ENCODE data around the gene PSENEN. TPM values are rescaled to one million over a fixed set of nuclear protein-coding genes. Genes with fewer than 3 reads are reported as not detected.

The PSENEN gene
- total and polyA plus RNA-seq, 2 donors from 2014 or later: 84.0 to 185 TPM

DNA sequence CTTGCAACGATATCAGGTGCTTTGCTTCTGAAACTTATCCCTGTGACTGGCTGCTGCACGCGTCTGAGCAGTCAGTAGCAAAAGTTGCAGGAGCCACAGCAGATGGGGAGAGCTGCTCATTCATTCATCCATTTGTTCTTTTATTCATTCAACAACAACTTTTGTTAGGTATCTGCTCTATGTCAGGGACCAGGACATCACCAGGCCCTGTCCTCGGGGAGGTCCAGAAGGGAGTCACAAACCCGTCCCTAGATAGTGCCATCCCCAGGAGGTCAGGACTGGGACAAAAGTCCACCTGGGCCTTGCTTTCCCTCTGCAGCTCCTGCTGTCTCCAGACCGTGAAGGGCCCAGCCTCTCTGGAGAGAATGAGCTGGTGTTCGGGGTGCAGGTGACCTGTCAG lies 32.5 kb downstream of the PSENEN start:
- no peak overlapping the region for H3K9ac ChIP-seq (ENCODE audit: low read length in 3 of 3)
- no peak overlapping the region for H3K4me3 ChIP-seq (ENCODE audit: low read length in 3 of 3)
- intact Hi-C loops (cut with DNase I): no loop called here
- TF ChIP-seq, protein P1, sequence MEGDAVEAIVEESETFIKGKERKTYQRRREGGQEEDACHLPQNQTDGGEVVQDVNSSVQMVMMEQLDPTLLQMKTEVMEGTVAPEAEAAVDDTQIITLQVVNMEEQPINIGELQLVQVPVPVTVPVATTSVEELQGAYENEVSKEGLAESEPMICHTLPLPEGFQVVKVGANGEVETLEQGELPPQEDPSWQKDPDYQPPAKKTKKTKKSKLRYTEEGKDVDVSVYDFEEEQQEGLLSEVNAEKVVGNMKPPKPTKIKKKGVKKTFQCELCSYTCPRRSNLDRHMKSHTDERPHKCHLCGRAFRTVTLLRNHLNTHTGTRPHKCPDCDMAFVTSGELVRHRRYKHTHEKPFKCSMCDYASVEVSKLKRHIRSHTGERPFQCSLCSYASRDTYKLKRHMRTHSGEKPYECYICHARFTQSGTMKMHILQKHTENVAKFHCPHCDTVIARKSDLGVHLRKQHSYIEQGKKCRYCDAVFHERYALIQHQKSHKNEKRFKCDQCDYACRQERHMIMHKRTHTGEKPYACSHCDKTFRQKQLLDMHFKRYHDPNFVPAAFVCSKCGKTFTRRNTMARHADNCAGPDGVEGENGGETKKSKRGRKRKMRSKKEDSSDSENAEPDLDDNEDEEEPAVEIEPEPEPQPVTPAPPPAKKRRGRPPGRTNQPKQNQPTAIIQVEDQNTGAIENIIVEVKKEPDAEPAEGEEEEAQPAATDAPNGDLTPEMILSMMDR (IDR thresholded peaks at IDR 0.05; ENCODE audit: borderline replicate concordance, extremely low read depth, insufficient read depth): no peak
- no peak for FAIRE-seq
- H3K27ac ChIP-seq (ENCODE audit: low read depth in 2 of 2, low read length in 2 of 2): no peak overlapping the region
- no peaks in the 10 kb centered on the region for H3K9me3 ChIP-seq (ENCODE audit: control insufficient read depth in 2 of 3, insufficient read depth in 1 of 3, low read length in 3 of 3)
- no peaks in the 10 kb centered on the region for H3K36me3 ChIP-seq (ENCODE audit: control insufficient read depth in 2 of 3, insufficient read depth in 3 of 3, low read length in 3 of 3)
- H3K4me1 ChIP-seq (ENCODE audit: control insufficient read depth in 2 of 3, insufficient read depth in 2 of 3, low read depth in 1 of 3, low read length in 3 of 3): peaks cover 0 to 4% (median 3%) of the 10 kb centered on the region in 3 donors
- no peak for DNase-seq
- H3K27me3 ChIP-seq (ENCODE audit: control insufficient read depth, insufficient read depth, low read length): no peaks in the 10 kb centered on the region

DNA sequence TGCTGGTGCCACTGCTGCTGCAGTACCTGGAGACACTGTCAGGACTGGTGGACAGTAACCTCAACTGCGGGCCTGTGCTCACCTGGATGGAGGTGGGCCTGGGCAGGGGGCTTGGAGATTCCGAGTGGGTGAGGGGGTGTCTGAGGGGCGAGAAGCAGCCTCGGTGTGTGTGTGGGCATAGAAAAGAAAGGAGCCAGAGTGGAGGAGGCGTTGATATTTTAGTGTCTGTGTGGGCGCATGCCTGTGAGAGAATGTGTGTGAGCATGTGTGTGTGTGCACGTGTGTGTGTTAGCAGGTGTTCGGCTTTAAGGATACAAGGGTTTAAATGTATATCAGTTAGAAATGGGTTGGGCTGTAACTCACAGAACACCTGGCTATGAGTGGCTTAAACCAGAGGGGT lies 33.6 kb downstream of the PSENEN start:
- Histone ChIP-seq H3K4me3 (ENCODE audit: low read length in 3 of 3) (no peak overlapping the region), H3K27me3 (ENCODE audit: control insufficient read depth, insufficient read depth, low read length) (no peaks in the 10 kb centered on the region), H3K27ac (ENCODE audit: low read depth in 2 of 2, low read length in 2 of 2) (no peak overlapping the region), H3K4me1 (ENCODE audit: control insufficient read depth in 2 of 3, insufficient read depth in 2 of 3, low read depth in 1 of 3, low read length in 3 of 3) (peaks cover 0 to 4% (median 3%) of the 10 kb centered on the region in 3 donors), H3K36me3 (ENCODE audit: control insufficient read depth in 2 of 3, insufficient read depth in 3 of 3, low read length in 3 of 3) (no peaks in the 10 kb centered on the region), H3K9me3 (ENCODE audit: control insufficient read depth in 2 of 3, insufficient read depth in 1 of 3, low read length in 3 of 3) (no peaks in the 10 kb centered on the region), H3K9ac (ENCODE audit: low read length in 3 of 3) (no peak overlapping the region)
- intact Hi-C loops (cut with DNase I): no loop called here
- FAIRE-seq (no peak), DNase-seq (no peak)
- TF ChIP-seq, protein P1 (IDR thresholded peaks at IDR 0.05; ENCODE audit: borderline replicate concordance, extremely low read depth, insufficient read depth): no peak

DNA sequence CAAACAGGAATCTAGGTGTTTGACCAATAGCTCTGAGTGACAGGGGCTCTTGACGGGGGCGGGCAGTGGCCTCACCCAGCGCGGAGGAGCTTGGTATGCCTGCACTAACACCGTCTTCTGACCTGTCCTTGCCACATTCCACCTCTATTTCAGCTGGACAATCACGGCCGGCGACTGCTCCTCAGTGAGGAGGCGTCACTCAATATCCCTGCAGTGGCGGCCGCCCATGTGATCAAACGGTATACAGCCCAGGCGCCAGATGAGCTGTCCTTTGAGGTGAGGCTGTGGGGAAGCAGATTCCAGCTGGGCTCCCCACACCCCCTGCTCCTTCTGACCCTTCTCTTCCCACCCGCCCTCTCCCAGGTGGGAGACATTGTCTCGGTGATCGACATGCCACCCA lies 34.6 kb downstream of the PSENEN start:
- FAIRE-seq (no peak), DNase-seq (no peak)
- H3K9ac ChIP-seq (ENCODE audit: low read length in 3 of 3): no peak overlapping the region
- intact Hi-C loops (cut with DNase I): no loop called here
- TF ChIP-seq, protein P1 (IDR thresholded peaks at IDR 0.05; ENCODE audit: borderline replicate concordance, extremely low read depth, insufficient read depth): no peak
- no peaks in the 10 kb centered on the region for H3K27me3 ChIP-seq (ENCODE audit: control insufficient read depth, insufficient read depth, low read length)
- H3K4me3 ChIP-seq (ENCODE audit: low read length in 3 of 3): no peak overlapping the region
- H3K4me1 ChIP-seq (ENCODE audit: control insufficient read depth in 2 of 3, insufficient read depth in 2 of 3, low read depth in 1 of 3, low read length in 3 of 3): peaks cover 0 to 3% (median 0%) of the 10 kb centered on the region in 3 donors
- no peak overlapping the region for H3K27ac ChIP-seq (ENCODE audit: low read depth in 2 of 2, low read length in 2 of 2)
- no peaks in the 10 kb centered on the region for H3K9me3 ChIP-seq (ENCODE audit: control insufficient read depth in 2 of 3, insufficient read depth in 1 of 3, low read length in 3 of 3)
- no peaks in the 10 kb centered on the region for H3K36me3 ChIP-seq (ENCODE audit: control insufficient read depth in 2 of 3, insufficient read depth in 3 of 3, low read length in 3 of 3)

DNA sequence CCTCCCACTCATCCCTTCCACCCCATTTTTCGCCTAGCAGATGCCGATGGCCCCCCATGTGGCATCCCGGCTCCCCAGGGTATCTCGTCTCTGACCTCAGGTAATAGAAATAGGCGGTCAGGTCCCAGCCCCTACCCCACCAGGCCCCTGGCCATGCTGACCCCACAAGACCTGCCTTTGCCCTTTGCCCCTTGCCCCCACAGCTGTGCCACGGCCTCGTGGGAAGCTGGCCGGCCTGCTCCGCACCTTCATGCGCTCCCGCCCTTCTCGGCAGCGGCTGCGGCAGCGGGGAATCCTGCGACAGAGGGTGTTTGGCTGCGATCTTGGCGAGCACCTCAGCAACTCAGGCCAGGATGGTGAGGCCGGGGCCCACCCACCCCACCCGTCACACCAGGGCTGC lies 35.3 kb downstream of the PSENEN start:
- no peak overlapping the region for H3K4me3 ChIP-seq (ENCODE audit: low read length in 3 of 3)
- DNase-seq (no peak), FAIRE-seq (no peak)
- H3K9ac ChIP-seq (ENCODE audit: low read length in 3 of 3): no peak overlapping the region
- no peaks in the 10 kb centered on the region for H3K9me3 ChIP-seq (ENCODE audit: control insufficient read depth in 2 of 3, insufficient read depth in 1 of 3, low read length in 3 of 3)
- H3K27me3 ChIP-seq (ENCODE audit: control insufficient read depth, insufficient read depth, low read length): no peaks in the 10 kb centered on the region
- intact Hi-C loops (cut with DNase I): no loop called here
- no peaks in the 10 kb centered on the region for H3K36me3 ChIP-seq (ENCODE audit: control insufficient read depth in 2 of 3, insufficient read depth in 3 of 3, low read length in 3 of 3)
- H3K27ac ChIP-seq (ENCODE audit: low read depth in 2 of 2, low read length in 2 of 2): no peak overlapping the region
- TF ChIP-seq, protein P1 (IDR thresholded peaks at IDR 0.05; ENCODE audit: borderline replicate concordance, extremely low read depth, insufficient read depth): no peak
- peaks cover 0 to 3% (median 0%) of the 10 kb centered on the region in 3 donors for H3K4me1 ChIP-seq (ENCODE audit: control insufficient read depth in 2 of 3, insufficient read depth in 2 of 3, low read depth in 1 of 3, low read length in 3 of 3)
